Measurements from ENCODE around the gene SIN3A. TPM values are rescaled to one million over a fixed set of nuclear protein-coding genes. Genes with fewer than 3 reads are reported as not detected.

The SIN3A gene
- total and polyA plus RNA-seq, 4 donors = 6.8 to 21.9 (median 13.3) TPM

DNA sequence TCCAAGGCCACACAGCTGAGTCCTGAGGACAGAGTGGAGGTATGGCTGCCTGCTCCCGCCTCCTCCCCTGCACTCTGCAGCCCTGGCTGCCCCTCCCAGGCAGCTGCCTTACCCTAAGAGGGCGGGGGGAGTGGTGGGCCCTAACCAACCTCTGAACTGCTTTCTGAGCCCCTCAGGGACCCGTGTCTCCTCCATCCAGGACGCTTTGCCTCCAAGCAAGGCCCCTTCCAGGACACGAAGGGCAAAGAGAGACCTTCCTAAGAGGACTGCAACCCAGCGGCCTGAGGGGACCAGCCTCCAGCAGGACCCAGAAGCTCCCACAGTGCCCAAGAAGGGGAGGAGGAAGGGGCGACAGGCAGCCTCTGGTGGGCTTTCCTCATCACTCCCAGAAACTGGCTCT, 97.0 kb downstream of the SIN3A start:
- WGBS = 91% methylated on average over 7 of the region's 7 CpGs
- H3K4me3 ChIP-seq (ENCODE audit: low read depth in 1 of 3, low read length in 3 of 3) = no peak overlapping the region
- TF ChIP-seq FOXA2 (IDR thresholded peaks at IDR 0.05) (no peak), TAF1 (conservative IDR thresholded peaks at IDR 0.05) (no peak), JUND (IDR thresholded peaks at IDR 0.05) (no peak), HNF4A (conservative IDR thresholded peaks at IDR 0.05) (no peak), EGR1 (IDR thresholded peaks at IDR 0.05; ENCODE audit: low read depth in 2 of 2) (no peak), NR2F2 (IDR thresholded peaks at IDR 0.05) (no peak), HNF4G (IDR thresholded peaks at IDR 0.05) (no peak)
- TF ChIP-seq, protein P1, sequence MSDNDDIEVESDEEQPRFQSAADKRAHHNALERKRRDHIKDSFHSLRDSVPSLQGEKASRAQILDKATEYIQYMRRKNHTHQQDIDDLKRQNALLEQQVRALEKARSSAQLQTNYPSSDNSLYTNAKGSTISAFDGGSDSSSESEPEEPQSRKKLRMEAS (IDR thresholded peaks at IDR 0.05) = no peak
- TF ChIP-seq, protein P2, sequence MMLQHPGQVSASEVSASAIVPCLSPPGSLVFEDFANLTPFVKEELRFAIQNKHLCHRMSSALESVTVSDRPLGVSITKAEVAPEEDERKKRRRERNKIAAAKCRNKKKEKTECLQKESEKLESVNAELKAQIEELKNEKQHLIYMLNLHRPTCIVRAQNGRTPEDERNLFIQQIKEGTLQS (IDR thresholded peaks at IDR 0.05) = no peak
- peaks cover 6 to 34% (median 16%) of the 10 kb centered on the region in 4 donors for H3K36me3 ChIP-seq (ENCODE audit: control insufficient read depth in 4 of 4, insufficient read depth in 3 of 4, low read depth in 1 of 4, low read length in 3 of 4)
- H3K27ac ChIP-seq (ENCODE audit: low read depth in 1 of 2, low read length in 2 of 2) = no peak overlapping the region
- H3K9ac ChIP-seq (ENCODE audit: low read depth in 1 of 2, low read length in 2 of 2) = no peak overlapping the region
- no peaks in the 10 kb centered on the region for H3K9me3 ChIP-seq (ENCODE audit: control insufficient read depth in 4 of 4, low read length in 3 of 4)
- DNase-seq (ENCODE audit: low spot score) = no peak
- H3K4me1 ChIP-seq (ENCODE audit: control insufficient read depth in 4 of 4, insufficient read depth in 4 of 4, low read length in 3 of 4) = peaks cover 7 to 18% (median 15%) of the 10 kb centered on the region in 4 donors
- no peaks in the 10 kb centered on the region for H3K27me3 ChIP-seq (ENCODE audit: control insufficient read depth in 4 of 4, insufficient read depth in 4 of 4, low read length in 3 of 4)

DNA sequence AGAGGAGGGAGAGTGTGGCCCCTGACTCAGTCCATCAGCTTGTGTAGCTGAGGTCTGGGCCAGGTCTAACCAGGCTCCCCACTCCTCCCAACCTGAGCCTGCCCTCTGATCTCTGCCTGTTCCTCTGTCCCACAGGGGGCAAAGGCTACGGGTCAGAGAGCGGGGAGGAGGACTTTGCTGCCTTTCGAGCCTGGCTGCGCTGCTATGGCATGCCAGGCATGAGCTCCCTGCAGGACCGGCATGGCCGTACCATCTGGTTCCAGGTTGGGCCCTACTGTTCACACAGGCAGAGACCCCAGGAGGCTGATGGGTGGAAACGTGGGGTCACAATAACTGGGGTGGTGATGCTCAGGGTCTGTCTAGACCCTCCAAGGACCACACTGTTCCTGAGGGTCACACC, 97.9 kb downstream of the SIN3A start:
- H3K9ac ChIP-seq (ENCODE audit: low read depth in 1 of 2, low read length in 2 of 2) = no peak overlapping the region
- no peak overlapping the region for H3K4me3 ChIP-seq (ENCODE audit: low read depth in 1 of 3, low read length in 3 of 3)
- H3K27me3 ChIP-seq (ENCODE audit: control insufficient read depth in 4 of 4, insufficient read depth in 4 of 4, low read length in 3 of 4) = no peaks in the 10 kb centered on the region
- WGBS = 45% methylated on average over 7 of the region's 7 CpGs
- peaks cover 6 to 27% (median 12%) of the 10 kb centered on the region in 4 donors for H3K36me3 ChIP-seq (ENCODE audit: control insufficient read depth in 4 of 4, insufficient read depth in 3 of 4, low read depth in 1 of 4, low read length in 3 of 4)
- DNase-seq (ENCODE audit: low spot score) = no peak
- TF ChIP-seq HNF4A (conservative IDR thresholded peaks at IDR 0.05) (peak; percentile 98), SP1 (IDR thresholded peaks at IDR 0.05) (peak; percentile 76), HNF4G (IDR thresholded peaks at IDR 0.05) (peak; percentile 86), NR2F2 (IDR thresholded peaks at IDR 0.05) (peak; percentile 90), RXRA (IDR thresholded peaks at IDR 0.05) (peak; percentile 82 to 84), RAD21 (IDR thresholded peaks at IDR 0.05) (no peak)
- TF ChIP-seq, protein P3, sequence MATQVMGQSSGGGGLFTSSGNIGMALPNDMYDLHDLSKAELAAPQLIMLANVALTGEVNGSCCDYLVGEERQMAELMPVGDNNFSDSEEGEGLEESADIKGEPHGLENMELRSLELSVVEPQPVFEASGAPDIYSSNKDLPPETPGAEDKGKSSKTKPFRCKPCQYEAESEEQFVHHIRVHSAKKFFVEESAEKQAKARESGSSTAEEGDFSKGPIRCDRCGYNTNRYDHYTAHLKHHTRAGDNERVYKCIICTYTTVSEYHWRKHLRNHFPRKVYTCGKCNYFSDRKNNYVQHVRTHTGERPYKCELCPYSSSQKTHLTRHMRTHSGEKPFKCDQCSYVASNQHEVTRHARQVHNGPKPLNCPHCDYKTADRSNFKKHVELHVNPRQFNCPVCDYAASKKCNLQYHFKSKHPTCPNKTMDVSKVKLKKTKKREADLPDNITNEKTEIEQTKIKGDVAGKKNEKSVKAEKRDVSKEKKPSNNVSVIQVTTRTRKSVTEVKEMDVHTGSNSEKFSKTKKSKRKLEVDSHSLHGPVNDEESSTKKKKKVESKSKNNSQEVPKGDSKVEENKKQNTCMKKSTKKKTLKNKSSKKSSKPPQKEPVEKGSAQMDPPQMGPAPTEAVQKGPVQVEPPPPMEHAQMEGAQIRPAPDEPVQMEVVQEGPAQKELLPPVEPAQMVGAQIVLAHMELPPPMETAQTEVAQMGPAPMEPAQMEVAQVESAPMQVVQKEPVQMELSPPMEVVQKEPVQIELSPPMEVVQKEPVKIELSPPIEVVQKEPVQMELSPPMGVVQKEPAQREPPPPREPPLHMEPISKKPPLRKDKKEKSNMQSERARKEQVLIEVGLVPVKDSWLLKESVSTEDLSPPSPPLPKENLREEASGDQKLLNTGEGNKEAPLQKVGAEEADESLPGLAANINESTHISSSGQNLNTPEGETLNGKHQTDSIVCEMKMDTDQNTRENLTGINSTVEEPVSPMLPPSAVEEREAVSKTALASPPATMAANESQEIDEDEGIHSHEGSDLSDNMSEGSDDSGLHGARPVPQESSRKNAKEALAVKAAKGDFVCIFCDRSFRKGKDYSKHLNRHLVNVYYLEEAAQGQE (IDR thresholded peaks at IDR 0.05) = no peak
- H3K9me3 ChIP-seq (ENCODE audit: control insufficient read depth in 4 of 4, low read length in 3 of 4) = no peaks in the 10 kb centered on the region
- H3K27ac ChIP-seq (ENCODE audit: low read depth in 1 of 2, low read length in 2 of 2) = no peak overlapping the region
- H3K4me1 ChIP-seq (ENCODE audit: control insufficient read depth in 4 of 4, insufficient read depth in 4 of 4, low read length in 3 of 4) = peaks cover 7 to 25% (median 18%) of the 10 kb centered on the region in 4 donors

DNA sequence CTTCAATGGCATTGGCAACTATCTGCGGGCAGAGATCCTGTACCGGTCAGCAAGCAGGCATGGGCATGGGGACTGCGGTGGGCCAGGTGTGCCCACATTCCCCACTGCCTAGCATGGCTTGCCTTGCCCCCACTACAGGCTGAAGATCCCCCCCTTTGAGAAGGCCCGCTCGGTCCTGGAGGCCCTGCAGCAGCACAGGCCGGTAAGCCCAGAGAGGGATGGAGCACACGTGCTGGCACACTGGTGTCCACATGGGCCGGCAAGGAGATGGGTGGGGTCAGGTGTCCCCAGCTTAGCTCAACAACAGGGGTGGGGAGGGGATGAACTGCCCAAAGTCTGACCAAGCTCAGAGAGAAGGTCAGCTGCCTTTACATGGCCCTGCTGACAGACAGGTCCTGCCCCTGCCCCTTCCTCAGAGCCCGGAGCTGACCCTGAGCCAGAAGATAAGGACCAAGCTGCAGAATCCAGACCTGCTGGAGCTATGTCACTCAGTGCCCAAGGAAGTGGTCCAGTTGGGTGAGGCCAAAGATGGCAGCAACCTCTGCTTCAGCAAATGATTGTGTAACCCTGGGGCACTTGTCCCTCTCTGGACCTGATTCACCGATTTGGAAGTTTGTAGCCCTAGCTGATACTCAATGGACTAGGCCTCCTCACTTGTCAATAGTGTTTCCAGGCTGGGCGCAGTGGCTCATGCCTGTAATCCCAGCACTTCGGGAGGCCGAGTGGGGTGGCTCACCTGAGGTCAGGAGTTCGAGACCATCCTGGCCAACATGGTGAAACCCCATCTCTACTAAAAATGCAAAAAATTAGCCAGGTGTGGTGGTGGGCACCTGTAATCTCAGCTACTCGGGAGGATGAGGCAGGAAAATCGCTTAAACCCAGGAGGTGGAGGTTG, 99.1 kb downstream of the SIN3A start:
- Histone ChIP-seq H3K9me3 (ENCODE audit: control insufficient read depth in 4 of 4, low read length in 3 of 4) (no peaks in the 10 kb centered on the region), H3K9ac (ENCODE audit: low read depth in 1 of 2, low read length in 2 of 2) (no peak overlapping the region), H3K27me3 (ENCODE audit: control insufficient read depth in 4 of 4, insufficient read depth in 4 of 4, low read length in 3 of 4) (no peaks in the 10 kb centered on the region), H3K4me1 (ENCODE audit: control insufficient read depth in 4 of 4, insufficient read depth in 4 of 4, low read length in 3 of 4) (peaks cover 10 to 29% (median 19%) of the 10 kb centered on the region in 4 donors), H3K4me3 (ENCODE audit: low read depth in 1 of 3, low read length in 3 of 3) (no peak overlapping the region), H3K36me3 (ENCODE audit: control insufficient read depth in 4 of 4, insufficient read depth in 3 of 4, low read depth in 1 of 4, low read length in 3 of 4) (peaks cover 6 to 19% (median 10%) of the 10 kb centered on the region in 4 donors), H3K27ac (ENCODE audit: low read depth in 1 of 2, low read length in 2 of 2) (no peak overlapping the region)
- WGBS = 93% methylated on average over 16 of the region's 16 CpGs
- no peak for DNase-seq (ENCODE audit: low spot score)
- TF ChIP-seq, protein P2 (IDR thresholded peaks at IDR 0.05) = no peak
- TF ChIP-seq, protein P4, sequence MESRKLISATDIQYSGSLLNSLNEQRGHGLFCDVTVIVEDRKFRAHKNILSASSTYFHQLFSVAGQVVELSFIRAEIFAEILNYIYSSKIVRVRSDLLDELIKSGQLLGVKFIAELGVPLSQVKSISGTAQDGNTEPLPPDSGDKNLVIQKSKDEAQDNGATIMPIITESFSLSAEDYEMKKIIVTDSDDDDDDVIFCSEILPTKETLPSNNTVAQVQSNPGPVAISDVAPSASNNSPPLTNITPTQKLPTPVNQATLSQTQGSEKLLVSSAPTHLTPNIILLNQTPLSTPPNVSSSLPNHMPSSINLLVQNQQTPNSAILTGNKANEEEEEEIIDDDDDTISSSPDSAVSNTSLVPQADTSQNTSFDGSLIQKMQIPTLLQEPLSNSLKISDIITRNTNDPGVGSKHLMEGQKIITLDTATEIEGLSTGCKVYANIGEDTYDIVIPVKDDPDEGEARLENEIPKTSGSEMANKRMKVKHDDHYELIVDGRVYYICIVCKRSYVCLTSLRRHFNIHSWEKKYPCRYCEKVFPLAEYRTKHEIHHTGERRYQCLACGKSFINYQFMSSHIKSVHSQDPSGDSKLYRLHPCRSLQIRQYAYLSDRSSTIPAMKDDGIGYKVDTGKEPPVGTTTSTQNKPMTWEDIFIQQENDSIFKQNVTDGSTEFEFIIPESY (IDR thresholded peaks at IDR 0.05) = no peak
- TF ChIP-seq, protein P3 (IDR thresholded peaks at IDR 0.05) = no peak
- TF ChIP-seq FOXA2 (IDR thresholded peaks at IDR 0.05) = no peak
- no peak for TF ChIP-seq TAF1 (conservative IDR thresholded peaks at IDR 0.05)
- TF ChIP-seq, protein P1 (IDR thresholded peaks at IDR 0.05) = no peak
- no peak for TF ChIP-seq EGR1 (IDR thresholded peaks at IDR 0.05; ENCODE audit: low read depth in 2 of 2)
- no peak for TF ChIP-seq JUND (IDR thresholded peaks at IDR 0.05)
- no peak for TF ChIP-seq HNF4A (conservative IDR thresholded peaks at IDR 0.05)
- no peak for TF ChIP-seq HNF4G (IDR thresholded peaks at IDR 0.05)
- TF ChIP-seq RXRA (IDR thresholded peaks at IDR 0.05) = no peak
- TF ChIP-seq RAD21 (IDR thresholded peaks at IDR 0.05) = no peak
